Neuron (in vitro differentiated cells): Measurements from ENCODE around the gene LTB4R2.

Experiments
- H2AFZ ChIP-seq: one replicate; pipeline ENCODE4 v1.6.1; 2013; ENCODE audit warnings: low read depth, mild to moderate bottlenecking, inconsistent platforms, low read length, moderate library complexity
- H3K27me3 ChIP-seq: one replicate; pipeline ENCODE4 v1.6.1; 2013; ENCODE audit warnings: low read length; ENCODE audit not compliant: insufficient read depth
- H3K36me3 ChIP-seq: one replicate; pipeline ENCODE4 v1.6.1; 2013; ENCODE audit warnings: low read length; ENCODE audit not compliant: insufficient read depth
- H3K4me1 ChIP-seq: one replicate; pipeline ENCODE4 v1.6.1; 2013; ENCODE audit warnings: low read length; ENCODE audit not compliant: insufficient read depth
- H3K4me3 ChIP-seq: 2 replicates; pipeline ENCODE4 v1.5.1; 2013; ENCODE audit warnings: mild to moderate bottlenecking, low read length, moderate library complexity
- H3K9me3 ChIP-seq: one replicate; pipeline ENCODE4 v1.6.1; 2013; ENCODE audit warnings: low read length

LTB4R2 gene

DNA sequence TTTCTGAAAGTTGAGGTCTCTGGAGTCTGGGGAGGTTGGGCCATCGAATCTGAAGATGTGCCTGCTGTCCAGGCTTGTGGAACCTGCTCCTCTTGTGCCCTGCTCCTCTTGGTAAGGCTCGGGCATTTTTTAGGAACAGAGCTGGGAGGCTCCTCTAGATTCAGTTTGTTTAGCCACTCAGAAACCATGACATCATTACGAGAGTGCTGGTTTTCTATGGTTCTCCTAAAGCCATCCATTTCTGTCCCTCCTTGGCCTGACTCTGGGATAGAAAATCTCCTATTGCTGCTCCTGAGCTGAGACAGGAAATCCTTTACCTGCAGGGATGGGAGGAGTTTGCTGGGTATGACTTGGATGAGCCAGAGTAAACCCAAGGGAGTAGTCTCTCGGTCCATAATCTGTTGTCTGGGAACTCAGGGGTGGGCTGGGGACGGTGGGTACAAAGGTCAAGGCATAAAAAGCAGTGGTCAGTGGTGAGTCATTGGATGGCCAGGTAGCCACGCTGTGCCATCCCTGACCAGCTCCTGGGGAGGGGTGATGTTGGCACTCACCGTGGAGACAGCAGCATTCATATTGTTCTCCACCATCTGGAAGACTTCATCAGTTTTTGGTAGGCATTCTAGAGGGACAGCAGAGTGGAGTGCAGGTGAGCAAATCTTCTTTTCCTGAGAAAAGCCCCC is 27.3 kb downstream of the LTB4R2 start:
- Histone ChIP-seq H3K9me3 (peaks cover 2% of the 10 kb centered on the region), H3K27me3 (peaks cover 94% of the 10 kb centered on the region), H2AFZ (no peak overlapping the region), H3K36me3 (no peaks in the 10 kb centered on the region), H3K4me1 (peaks cover 10% of the 10 kb centered on the region), H3K4me3 (no peak overlapping the region)

DNA sequence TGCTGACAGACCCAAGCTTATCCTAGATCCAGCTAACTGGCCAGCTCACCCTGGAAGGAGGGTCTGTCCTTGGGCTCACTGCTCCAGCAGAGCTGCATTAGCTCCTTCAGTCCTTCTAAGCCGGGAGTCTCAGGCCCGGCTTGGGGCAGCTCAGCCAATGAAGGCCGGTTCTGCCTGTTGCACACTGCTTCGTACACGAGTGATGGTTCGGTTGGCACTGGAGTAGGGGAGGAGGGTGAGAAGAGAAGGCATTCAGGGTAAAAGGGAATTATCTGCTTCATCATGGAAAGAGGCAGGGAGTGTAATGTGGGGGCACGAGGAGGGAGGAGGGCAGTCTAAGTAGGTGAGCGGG is 27.9 kb downstream of the LTB4R2 start:
- Histone ChIP-seq H3K4me3 (no peak overlapping the region), H2AFZ (no peak overlapping the region), H3K9me3 (peaks cover 2% of the 10 kb centered on the region), H3K36me3 (no peaks in the 10 kb centered on the region), H3K27me3 (peaks cover 91% of the 10 kb centered on the region), H3K4me1 (peaks cover 8% of the 10 kb centered on the region)

- Histone ChIP-seq H3K9me3 (peaks cover 2% of the 10 kb centered on the region), H3K4me1 (peaks cover 8% of the 10 kb centered on the region), H3K4me3 (no peak overlapping the region), H2AFZ (no peak overlapping the region), H3K27me3 (peaks cover 89% of the 10 kb centered on the region), H3K36me3 (no peaks in the 10 kb centered on the region)
Measured at GRCh38 chr14:24338843-24339242, 28.9 kb downstream of the LTB4R2 start.

DNA sequence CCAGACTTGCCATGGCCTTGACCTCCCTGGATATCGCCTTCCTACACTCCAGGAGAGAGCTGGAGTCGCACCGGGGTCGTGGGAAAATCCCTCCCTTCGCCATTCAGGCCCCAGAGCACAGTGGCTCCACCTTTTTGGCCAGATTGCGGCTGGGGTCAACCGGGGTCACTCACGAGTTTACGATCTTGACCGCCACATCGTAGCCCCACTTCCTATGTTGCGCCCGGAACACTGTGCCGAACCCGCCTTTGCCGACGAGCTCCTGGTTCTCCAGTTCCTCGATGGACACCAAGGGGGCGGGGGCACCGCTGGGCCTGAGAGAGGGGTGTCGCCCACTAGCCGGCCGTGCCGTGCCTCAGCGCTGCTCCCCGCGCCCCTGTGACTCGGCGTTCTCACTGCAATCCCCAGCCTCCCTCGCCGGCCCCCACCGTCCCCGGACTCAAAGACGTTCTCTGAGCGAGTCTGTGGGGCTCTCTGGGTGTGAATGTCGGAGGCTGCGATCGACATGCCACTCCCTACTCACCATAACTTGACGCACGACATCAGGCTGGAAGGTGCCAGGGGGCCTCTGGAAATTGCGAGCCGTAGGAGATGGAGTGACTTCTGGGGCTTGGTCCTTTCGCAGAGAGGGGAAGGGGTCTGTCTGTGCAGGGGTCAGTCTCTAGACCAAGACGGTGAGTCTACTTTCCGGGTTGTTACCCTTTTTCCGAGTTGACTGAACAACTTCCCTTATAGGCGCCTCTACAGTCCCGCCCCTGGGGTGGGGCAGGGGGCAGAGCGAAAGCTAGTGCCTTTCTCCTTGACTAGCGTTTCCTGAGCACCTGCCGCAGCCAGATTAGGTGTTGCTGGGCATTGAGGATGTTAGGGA is 29.6 kb downstream of the LTB4R2 start, which contains the start of gene RIPK3:
TSS of gene RIPK3 (minus strand) at position 708 of the 868 bp plus-strand sequence. CDS start at position 543, 165 bp downstream.
- H3K4me3 ChIP-seq = no peak within 1 kb of the TSS
- H3K4me1 ChIP-seq = peaks cover 8% of the 10 kb centered on the region
- peaks cover 86% of the 10 kb centered on the region for H3K27me3 ChIP-seq
- H3K36me3 ChIP-seq = no peaks in the 10 kb centered on the region
- no peak within 1 kb of the TSS for H2AFZ ChIP-seq
- peaks cover 2% of the 10 kb centered on the region for H3K9me3 ChIP-seq

GRCh38 chr14:24340606-24341005 is 30.7 kb downstream of the LTB4R2 start:
- Histone ChIP-seq H2AFZ (no peak overlapping the region), H3K4me3 (no peak overlapping the region), H3K4me1 (peaks cover 5% of the 10 kb centered on the region), H3K36me3 (no peaks in the 10 kb centered on the region), H3K27me3 (peaks cover 85% of the 10 kb centered on the region), H3K9me3 (peaks cover 2% of the 10 kb centered on the region)

- Histone ChIP-seq H3K4me3 (no peak overlapping the region), H2AFZ (no peak overlapping the region), H3K27me3 (peaks cover 69% of the 10 kb centered on the region), H3K4me1 (peaks cover 5% of the 10 kb centered on the region), H3K9me3 (peaks cover 2% of the 10 kb centered on the region), H3K36me3 (no peaks in the 10 kb centered on the region)
Measured at GRCh38 chr14:24342889-24343288, 32.9 kb downstream of the LTB4R2 start.

DNA sequence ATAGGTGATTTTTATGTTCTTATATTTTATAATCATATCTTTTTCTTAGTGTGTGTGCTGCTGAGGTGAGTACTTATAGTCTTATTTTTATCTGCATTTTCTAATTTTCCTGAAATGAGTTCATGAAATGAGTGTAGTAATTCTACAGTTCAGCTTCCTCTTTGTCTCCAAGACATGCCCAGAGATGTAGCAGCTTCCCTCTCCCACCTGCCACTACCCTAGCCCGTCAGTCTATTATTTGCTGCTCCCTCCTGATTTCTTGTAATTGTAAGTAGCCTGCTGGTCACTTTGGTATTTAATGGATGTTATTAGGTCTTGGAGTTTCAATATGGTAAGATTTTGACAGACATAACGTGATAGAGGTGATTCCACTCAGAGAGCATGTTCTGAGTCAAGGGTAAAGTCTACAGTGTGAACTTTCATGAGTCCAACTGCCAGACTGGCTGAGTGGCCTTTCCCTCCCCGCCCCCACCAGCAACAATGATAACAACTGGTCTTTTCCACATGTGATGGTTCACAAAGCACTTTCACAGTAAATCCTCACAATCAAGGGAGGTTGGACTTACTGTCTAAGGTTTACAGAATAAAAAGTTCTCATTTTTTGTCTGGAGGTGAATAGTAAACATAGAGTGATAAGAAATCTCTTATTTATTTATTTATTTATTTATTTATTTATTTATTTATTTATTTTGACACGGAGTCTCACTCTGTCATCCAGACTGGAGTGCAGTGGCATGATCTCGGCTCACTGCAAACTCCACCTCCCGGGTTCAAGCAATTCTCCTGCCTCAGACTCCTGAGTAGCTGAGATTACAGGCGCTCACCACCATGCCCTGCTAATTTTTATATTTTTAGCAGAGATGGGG is 34.1 kb downstream of the LTB4R2 start:
- no peaks in the 10 kb centered on the region for H3K36me3 ChIP-seq
- H3K4me1 ChIP-seq = peaks cover 5% of the 10 kb centered on the region
- H2AFZ ChIP-seq = no peak overlapping the region
- no peak overlapping the region for H3K4me3 ChIP-seq
- peaks cover 2% of the 10 kb centered on the region for H3K9me3 ChIP-seq
- H3K27me3 ChIP-seq = peaks cover 59% of the 10 kb centered on the region

- H3K4me1 ChIP-seq = no peaks in the 10 kb centered on the region
- no peaks in the 10 kb centered on the region for H3K9me3 ChIP-seq
- H3K4me3 ChIP-seq = no peak overlapping the region
- no peaks in the 10 kb centered on the region for H3K36me3 ChIP-seq
- no peak overlapping the region for H2AFZ ChIP-seq
- H3K27me3 ChIP-seq = peaks cover 59% of the 10 kb centered on the region
Measured at GRCh38 chr14:24347134-24347533, 37.2 kb downstream of the LTB4R2 start.

GRCh38 chr14:24348186-24348585 is 38.2 kb downstream of the LTB4R2 start:
- Histone ChIP-seq H3K27me3 (peaks cover 61% of the 10 kb centered on the region), H3K4me1 (no peaks in the 10 kb centered on the region), H3K36me3 (no peaks in the 10 kb centered on the region), H2AFZ (no peak overlapping the region), H3K9me3 (no peaks in the 10 kb centered on the region), H3K4me3 (no peak overlapping the region)

DNA sequence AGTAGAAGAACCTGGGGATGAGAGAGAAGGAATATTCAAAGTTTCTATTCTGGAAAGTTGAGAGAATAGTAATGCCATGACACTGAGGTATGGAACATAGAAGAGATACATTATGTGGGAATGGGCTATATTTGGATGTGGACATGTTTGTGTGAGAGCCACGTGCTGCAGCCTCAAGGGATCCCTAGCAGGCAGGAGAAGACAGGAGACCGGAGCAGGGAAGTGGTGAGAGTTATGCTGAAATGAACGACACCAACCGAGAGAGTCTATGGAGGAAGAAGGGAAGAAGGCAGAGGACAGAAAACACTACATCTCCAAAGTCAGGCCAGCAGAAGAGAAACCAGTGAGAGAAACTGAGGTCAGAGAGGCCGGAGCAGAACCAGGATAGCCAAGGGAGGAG is 39.8 kb downstream of the LTB4R2 start:
- no peaks in the 10 kb centered on the region for H3K4me1 ChIP-seq
- H2AFZ ChIP-seq = no peak overlapping the region
- no peaks in the 10 kb centered on the region for H3K36me3 ChIP-seq
- no peak overlapping the region for H3K4me3 ChIP-seq
- H3K27me3 ChIP-seq = peaks cover 58% of the 10 kb centered on the region
- H3K9me3 ChIP-seq = no peaks in the 10 kb centered on the region

DNA sequence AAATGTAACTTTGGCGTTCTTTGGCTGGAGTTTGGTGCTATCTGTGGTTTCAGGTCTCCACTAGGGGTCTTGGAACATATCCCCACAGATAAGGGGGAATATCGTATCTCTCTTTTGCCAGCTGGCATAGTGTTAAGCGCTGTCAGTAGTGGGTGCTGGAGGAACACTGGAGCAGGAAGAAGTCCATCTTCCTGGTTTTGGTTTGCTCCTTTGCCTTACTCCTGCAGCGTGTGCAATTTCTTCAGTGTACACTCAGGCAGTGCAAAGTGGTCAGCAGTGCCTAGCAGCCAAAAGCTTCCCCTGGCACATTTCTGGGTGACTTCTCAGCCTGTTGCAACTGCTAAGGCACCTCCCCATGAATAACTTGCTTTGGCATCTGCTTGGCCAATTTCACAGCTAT is 41.6 kb downstream of the LTB4R2 start:
- Histone ChIP-seq H3K9me3 (no peaks in the 10 kb centered on the region), H3K4me3 (no peak overlapping the region), H2AFZ (no peak overlapping the region), H3K27me3 (peaks cover 49% of the 10 kb centered on the region), H3K36me3 (no peaks in the 10 kb centered on the region), H3K4me1 (no peaks in the 10 kb centered on the region)

DNA sequence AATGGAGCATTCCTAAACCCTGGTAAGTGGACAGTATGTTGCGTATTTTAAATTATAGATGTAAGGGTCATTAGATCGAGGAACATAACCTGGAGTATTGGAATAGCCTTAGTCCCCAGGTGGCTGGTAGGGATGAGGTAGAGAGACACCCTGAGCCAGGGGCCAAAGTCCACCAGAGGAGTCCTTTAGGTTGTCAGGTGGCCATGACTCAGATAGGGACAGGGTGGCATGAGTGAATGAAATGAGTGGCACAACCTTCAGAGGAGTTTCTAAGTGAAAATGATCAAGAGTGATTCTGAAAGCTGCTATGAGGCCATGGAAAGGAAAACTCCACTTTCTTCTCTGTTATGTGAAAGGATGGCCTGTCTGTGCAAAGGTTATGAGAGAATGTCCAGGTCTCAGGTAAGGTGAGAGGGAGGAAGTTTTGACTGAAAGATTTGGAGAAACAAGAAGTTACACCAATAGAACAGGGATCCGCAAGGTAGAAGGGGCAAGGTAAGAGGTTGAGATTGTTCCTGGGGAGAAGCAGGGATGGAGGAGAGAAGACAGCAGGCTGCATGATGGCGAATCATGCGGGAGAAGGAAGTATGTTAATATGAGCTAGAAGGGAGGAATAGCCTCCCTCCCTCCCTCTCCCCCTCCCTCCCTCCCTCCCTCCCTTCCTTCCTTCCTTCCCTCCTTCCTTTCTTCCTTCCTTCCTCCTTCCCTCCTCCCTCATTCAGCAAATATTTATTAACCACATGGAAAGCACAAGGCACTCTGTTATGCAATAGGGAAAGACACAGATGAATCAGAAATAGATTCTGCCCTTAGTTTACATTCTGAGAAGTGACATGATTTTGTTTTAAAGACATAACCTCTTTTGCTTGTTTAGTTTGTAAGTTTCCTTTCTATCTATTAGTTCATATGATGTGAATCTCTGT is 43.9 kb downstream of the LTB4R2 start:
- no peaks in the 10 kb centered on the region for H3K9me3 ChIP-seq
- no peaks in the 10 kb centered on the region for H3K4me1 ChIP-seq
- H3K36me3 ChIP-seq = no peaks in the 10 kb centered on the region
- no peak overlapping the region for H2AFZ ChIP-seq
- no peak overlapping the region for H3K4me3 ChIP-seq
- H3K27me3 ChIP-seq = peaks cover 47% of the 10 kb centered on the region
